Esophagus muscularis mucosa (tissue), 4 donors: ENCODE results near the gene ANO6. TPM values are rescaled to one million over a fixed set of nuclear protein-coding genes. Genes with fewer than 3 reads are reported as not detected.

Experiments
- DNase-seq: peaks from one replicate; pipeline ENCODE4 v3.0.0-alpha.2; 2017; ENCODE audit errors: extremely low spot score
- H3K27ac ChIP-seq, 4 donors: fragments of 200-600 bp; sonication (generic); replicated peaks in 1 of 4; 1 replicate in 3 of 4; 2 replicates in 1 of 4; pipeline ENCODE4 v1.5.1; 2016 to 2019; ENCODE audit warnings: mild to moderate bottlenecking in 1 of 4
- H3K27me3 ChIP-seq, 4 donors: fragments of 200-600 bp; sonication (generic); one replicate each; pipeline versions ENCODE4 v1.5.1 to v1.6.0; 2016 to 2019
- H3K36me3 ChIP-seq, 4 donors: fragments of 200-600 bp; sonication (generic); one replicate each; pipeline ENCODE4 v1.5.1; 2016 to 2019
- H3K4me1 ChIP-seq, 4 donors: fragments of 200-600 bp; sonication (generic); one replicate each; pipeline ENCODE4 v1.5.1; 2016 to 2019
- H3K4me3 ChIP-seq, 4 donors: fragments of 200-600 bp; sonication (generic); 1 replicate in 2 of 4; 2 replicates in 2 of 4; pipeline ENCODE4 v1.5.1; 2016 to 2019; ENCODE audit warnings: mild to moderate bottlenecking in 4 of 4, moderate library complexity in 1 of 4
- H3K9me3 ChIP-seq, 4 donors: fragments of 200-600 bp; sonication (generic); 1 replicate in 3 of 4; 2 replicates in 1 of 4; pipeline ENCODE4 v1.5.1; 2016 to 2019
- EP300 ChIP-seq: sonication (generic); formaldehyde crosslinking; IDR thresholded peaks from one replicate; pipeline ENCODE4 v1.6.1; 2017; ENCODE audit warnings: antibody characterized with exemption
- POLR2A ChIP-seq: fragments of 450-650 bp; IDR thresholded peaks from one replicate; pipeline ENCODE4 v1.6.1; 2017; ENCODE audit warnings: antibody characterized with exemption, moderate library complexity, mild to moderate bottlenecking, low read depth
- POLR2AphosphoS5 ChIP-seq, 2 donors: sonication (generic); formaldehyde crosslinking; IDR thresholded peaks; one replicate each; pipeline ENCODE4 v1.6.1; 2017; ENCODE audit warnings: antibody characterized with exemption in 2 of 2
- WGBS: methylation state at CpG from one replicate; pipeline ENCODE4 v1.1.5; 2018; 5-methylcytosine and 5-hydroxymethylcytosine counted together
- intact Hi-C: fragments of 100-400 bp; cut with DNase I; formaldehyde crosslinking; loops from one replicate; pipeline ENCODE4 v1.15.1; 2023
- total RNA-seq, 4 donors: library from RNA; depleted of rRNA; stranded (reverse); fragments of >200 nt; gene quantifications; one replicate each; pipeline versions ENCODE4 v1.1.0 to v1.2.1, GENCODE V29; 2016
- TF ChIP-seq, protein P1 (sequence below), 3 experiments: fragments of 200-600 bp in 2 of 3; fragments of 450-650 bp in 1 of 3; sonication (generic) in 2 of 3; IDR thresholded peaks; one replicate each; pipeline ENCODE4 v1.5.1; 2017 to 2019; ENCODE audit warnings: antibody characterized with exemption in 3 of 3, mild to moderate bottlenecking in 2 of 3, moderate library complexity in 1 of 3

Gene ANO6
- total RNA-seq, 4 donors from 2014 or later: 141 to 208 (median 166) TPM

DNA sequence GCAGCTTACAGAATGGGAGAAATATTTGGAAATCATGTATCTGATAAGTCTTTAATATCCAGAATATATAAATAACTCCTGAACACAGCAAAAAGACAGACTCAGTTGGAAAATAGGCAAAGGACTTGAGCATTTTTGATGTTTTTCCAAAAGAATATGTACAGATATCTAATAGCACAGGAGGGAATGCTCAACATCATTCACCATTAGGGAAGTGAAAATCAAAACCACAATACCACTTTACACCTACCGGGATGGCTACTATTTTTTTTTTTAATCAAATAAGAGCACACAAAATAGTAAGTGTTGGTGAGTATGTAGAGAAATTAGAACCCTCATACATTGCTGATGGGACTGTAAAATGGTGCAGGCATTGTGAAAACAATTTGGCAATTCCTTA lies 75.6 kb downstream of the ANO6 start:
- Histone ChIP-seq H3K9me3 (no peaks in the 10 kb centered on the region), H3K27me3 (no peaks in the 10 kb centered on the region), H3K4me1 (peaks cover 0 to 77% (median 61%) of the 10 kb centered on the region in 4 donors), H3K27ac (peak overlapping the region; percentile 77 to 85 (median 84)), H3K4me3 (no peak overlapping the region), H3K36me3 (no peaks in the 10 kb centered on the region)
- TF ChIP-seq POLR2A (no peak), EP300 (no peak), POLR2AphosphoS5 (IDR thresholded peaks at IDR 0.05) (no peak)
- TF ChIP-seq, protein P1, sequence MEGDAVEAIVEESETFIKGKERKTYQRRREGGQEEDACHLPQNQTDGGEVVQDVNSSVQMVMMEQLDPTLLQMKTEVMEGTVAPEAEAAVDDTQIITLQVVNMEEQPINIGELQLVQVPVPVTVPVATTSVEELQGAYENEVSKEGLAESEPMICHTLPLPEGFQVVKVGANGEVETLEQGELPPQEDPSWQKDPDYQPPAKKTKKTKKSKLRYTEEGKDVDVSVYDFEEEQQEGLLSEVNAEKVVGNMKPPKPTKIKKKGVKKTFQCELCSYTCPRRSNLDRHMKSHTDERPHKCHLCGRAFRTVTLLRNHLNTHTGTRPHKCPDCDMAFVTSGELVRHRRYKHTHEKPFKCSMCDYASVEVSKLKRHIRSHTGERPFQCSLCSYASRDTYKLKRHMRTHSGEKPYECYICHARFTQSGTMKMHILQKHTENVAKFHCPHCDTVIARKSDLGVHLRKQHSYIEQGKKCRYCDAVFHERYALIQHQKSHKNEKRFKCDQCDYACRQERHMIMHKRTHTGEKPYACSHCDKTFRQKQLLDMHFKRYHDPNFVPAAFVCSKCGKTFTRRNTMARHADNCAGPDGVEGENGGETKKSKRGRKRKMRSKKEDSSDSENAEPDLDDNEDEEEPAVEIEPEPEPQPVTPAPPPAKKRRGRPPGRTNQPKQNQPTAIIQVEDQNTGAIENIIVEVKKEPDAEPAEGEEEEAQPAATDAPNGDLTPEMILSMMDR (IDR thresholded peaks at IDR 0.05): no peak
- intact Hi-C loops: no loop called here
- no peak for DNase-seq
- WGBS: 61% methylated on average over 1 of the region's 1 CpG

DNA sequence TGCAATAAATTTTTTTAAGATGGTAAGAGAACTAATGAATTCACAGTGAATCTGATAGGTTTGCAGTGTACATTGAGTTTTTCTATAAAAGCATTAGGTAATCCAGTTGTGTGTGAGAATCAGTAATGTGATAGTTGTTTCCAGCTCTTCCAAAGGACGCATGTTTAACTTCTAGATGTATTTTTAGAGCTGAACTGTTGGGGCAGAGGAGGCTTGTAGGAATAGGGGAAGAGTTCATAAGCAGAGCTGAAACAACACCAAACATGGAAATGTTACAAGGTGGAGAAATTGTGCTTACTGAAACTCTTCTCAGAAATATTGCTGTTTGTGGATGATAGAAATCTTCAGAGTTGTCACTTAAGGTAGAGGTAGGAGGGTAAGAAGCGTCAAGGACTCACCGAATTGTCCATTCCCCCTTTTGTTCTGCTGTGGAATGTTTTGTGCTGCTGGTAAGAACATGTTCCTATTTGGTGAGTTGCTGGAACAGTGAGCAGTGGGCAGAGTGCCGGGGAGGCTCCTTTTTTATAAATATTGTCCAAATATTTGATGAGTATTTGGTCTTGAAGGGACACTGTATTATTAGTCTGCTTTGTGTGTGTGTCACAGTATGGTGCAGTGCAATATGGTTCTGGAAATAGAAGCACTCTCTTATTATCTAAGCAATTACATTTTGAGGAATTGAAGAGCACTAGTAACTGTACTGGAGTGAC lies 76.7 kb downstream of the ANO6 start:
- H3K9me3 ChIP-seq: no peaks in the 10 kb centered on the region
- TF ChIP-seq EP300 (peak; percentile 96), POLR2AphosphoS5 (IDR thresholded peaks at IDR 0.05) (peak; percentile 79 to 84), POLR2A (no peak)
- TF ChIP-seq, protein P1 (IDR thresholded peaks at IDR 0.05): no peak
- peak overlapping the region; percentile 77 to 85 (median 84) for H3K27ac ChIP-seq
- peak; percentile 94 for DNase-seq
- peak overlapping the region in 2 of 4 donors; percentile 8 to 25 for H3K4me3 ChIP-seq
- WGBS: 45% methylated on average over 4 of the region's 4 CpGs
- intact Hi-C loops: no loop called here
- no peaks in the 10 kb centered on the region for H3K27me3 ChIP-seq
- H3K36me3 ChIP-seq: no peaks in the 10 kb centered on the region
- peaks cover 8 to 81% (median 60%) of the 10 kb centered on the region in 4 donors for H3K4me1 ChIP-seq

DNA sequence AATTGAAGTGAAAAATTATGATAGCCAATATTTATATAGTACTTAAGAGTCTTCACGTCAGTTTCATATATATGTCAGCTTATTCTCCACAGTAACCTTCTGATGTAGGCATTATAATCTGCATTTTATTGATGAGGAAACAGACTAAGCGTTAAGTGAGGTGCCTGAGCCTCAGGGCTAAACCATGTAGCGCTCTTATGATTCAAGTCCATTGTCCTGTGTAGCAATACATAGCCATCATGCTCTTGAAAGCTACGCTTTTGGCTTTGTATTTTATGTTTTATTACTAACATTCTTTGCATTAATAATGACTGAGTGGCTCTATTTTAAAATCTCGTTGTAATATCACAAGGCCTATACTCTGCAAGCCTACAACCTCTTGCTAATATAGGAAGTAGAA lies 79.0 kb downstream of the ANO6 start:
- Histone ChIP-seq H3K4me1 (peaks cover 26 to 89% (median 72%) of the 10 kb centered on the region in 4 donors), H3K27ac (peak overlapping the region; percentile 77 to 85 (median 84)), H3K9me3 (no peaks in the 10 kb centered on the region), H3K36me3 (no peaks in the 10 kb centered on the region), H3K27me3 (no peaks in the 10 kb centered on the region), H3K4me3 (no peak overlapping the region)
- intact Hi-C loops: no loop called here
- 92% methylated on average over 5 of the region's 5 CpGs for whole genome bisulfite sequencing
- TF ChIP-seq, protein P1 (IDR thresholded peaks at IDR 0.05): no peak
- TF ChIP-seq POLR2A (no peak), EP300 (no peak), POLR2AphosphoS5 (IDR thresholded peaks at IDR 0.05) (no peak)
- no peak for DNase-seq

DNA sequence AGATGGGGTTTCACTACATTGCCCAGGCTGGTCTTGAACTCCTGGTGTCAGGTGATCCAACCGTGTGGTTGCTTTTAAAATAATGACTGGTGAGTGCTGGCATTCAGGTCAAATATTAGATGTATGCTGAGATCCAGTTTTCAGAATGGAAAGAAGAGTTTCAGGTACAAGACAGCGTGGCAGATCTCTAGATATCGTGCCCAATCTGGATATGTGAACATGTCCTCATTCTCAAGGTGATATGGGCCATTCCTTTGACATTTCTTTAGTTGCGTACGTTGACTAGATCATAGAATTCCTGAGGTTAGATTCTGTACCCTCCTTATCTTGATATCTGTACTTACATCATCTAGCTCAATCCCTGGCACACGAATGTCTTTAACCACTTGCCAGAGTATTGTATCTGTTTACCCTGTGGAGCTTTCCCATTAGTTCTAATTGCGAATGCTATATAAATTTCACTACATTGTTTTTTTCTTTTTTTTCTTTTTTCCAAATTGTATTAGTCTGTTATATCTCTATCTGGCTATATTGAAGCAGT lies 80.2 kb downstream of the ANO6 start:
- Histone ChIP-seq H3K4me3 (no peak overlapping the region), H3K36me3 (no peaks in the 10 kb centered on the region), H3K27ac (peak overlapping the region; percentile 77 to 85 (median 84)), H3K4me1 (peaks cover 26 to 89% (median 74%) of the 10 kb centered on the region in 4 donors), H3K9me3 (no peaks in the 10 kb centered on the region), H3K27me3 (no peaks in the 10 kb centered on the region)
- TF ChIP-seq, protein P1 (IDR thresholded peaks at IDR 0.05): no peak
- TF ChIP-seq POLR2A (no peak), EP300 (no peak), POLR2AphosphoS5 (IDR thresholded peaks at IDR 0.05) (no peak)
- intact Hi-C loops: no loop called here
- DNase-seq: no peak
- WGBS: 67% methylated on average over 7 of the region's 7 CpGs
